ENCODE measurements around the gene DOCK3. TPM values are rescaled to one million over a fixed set of nuclear protein-coding genes. Genes with fewer than 3 reads are reported as not detected.
"Not testable (repeated sequence)": the region's sequence is repeated elsewhere in the genome, so short reads cannot be mapped to it uniquely, and the experiment has no call there.

DOCK3 gene
- total RNA-seq, 4 donors from 2014 or later, result 4.0 to 6.3 (median 5.8) TPM

DNA sequence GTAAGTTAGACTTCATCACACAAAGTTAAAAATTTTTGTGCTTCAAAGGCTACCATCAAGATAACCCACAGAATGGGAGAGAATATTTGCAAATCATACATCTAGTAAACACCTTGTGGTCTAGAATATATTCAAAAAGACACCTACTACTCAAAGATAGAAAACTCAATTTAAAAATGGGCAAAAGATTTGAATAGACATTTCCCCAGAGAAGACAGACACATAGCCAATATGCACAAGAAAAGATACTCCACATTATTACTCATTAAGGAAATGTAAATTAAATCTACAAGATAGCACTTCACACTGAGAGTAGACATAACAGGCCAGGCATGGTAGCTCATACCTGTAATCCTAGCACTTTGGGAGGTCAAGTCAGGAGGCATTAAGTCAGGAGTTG, 622.6 kb downstream of the DOCK3 start:
- DNase-seq (ENCODE audit: low spot score in 2 of 2), result no peak

GRCh38 chr3:51304230-51304629, 629.5 kb downstream of the DOCK3 start:
- H3K27ac ChIP-seq, result no peak overlapping the region
- H3K27me3 ChIP-seq, result no peaks in the 10 kb centered on the region
- no peak overlapping the region for H3K4me3 ChIP-seq
- H3K9me3 ChIP-seq, result peaks cover 0 to 41% (median 7%) of the 10 kb centered on the region in 4 donors
- no peaks in the 10 kb centered on the region for H3K4me1 ChIP-seq
- WGBS, 2 donors, result 26 to 54% methylated on average over 2 to 4 of the region's 4 CpGs
- TF ChIP-seq POLR2A (IDR thresholded peaks at IDR 0.05) (no peak), EP300 (IDR thresholded peaks at IDR 0.05) (no peak), CTCF (IDR thresholded peaks at IDR 0.05) (no peak)
- no peak for DNase-seq (ENCODE audit: low spot score in 2 of 2)
- no peaks in the 10 kb centered on the region for H3K36me3 ChIP-seq

More for the DNA sequence above, 622.6 kb downstream of the DOCK3 start:
- H3K4me1 ChIP-seq, result no peaks in the 10 kb centered on the region
- no peak for TF ChIP-seq CTCF (IDR thresholded peaks at IDR 0.05)
- no peak for TF ChIP-seq POLR2A (IDR thresholded peaks at IDR 0.05)
- TF ChIP-seq EP300 (IDR thresholded peaks at IDR 0.05), result no peak
- H3K27me3 ChIP-seq, result no peaks in the 10 kb centered on the region
- no peak overlapping the region for H3K4me3 ChIP-seq
- peaks cover 0 to 18% (median 4%) of the 10 kb centered on the region in 4 donors for H3K9me3 ChIP-seq
- H3K36me3 ChIP-seq, result no peaks in the 10 kb centered on the region
- no peak overlapping the region for H3K27ac ChIP-seq

DNA sequence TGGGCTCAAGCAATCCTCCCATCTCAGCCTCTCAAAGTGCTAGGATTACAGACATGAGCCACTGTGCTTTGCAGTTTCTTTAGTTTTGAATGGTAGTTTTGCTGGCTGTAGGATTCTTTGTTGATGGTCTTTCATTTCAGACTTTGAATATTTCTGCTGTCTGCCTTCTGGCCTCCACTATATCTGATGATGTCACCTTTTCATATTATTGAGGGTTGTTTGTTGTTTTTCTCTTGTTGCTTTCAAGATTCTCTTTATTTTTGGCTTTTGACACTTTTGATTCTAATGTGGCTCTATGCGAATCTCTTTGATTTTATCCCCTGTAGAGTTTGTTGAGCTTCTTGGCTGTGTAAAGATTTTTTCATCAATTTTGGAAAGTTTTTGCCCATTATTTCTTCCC, 631.4 kb downstream of the DOCK3 start:
- H3K4me3 ChIP-seq, result no peak overlapping the region
- TF ChIP-seq CTCF (IDR thresholded peaks at IDR 0.05), result no peak
- TF ChIP-seq POLR2A (IDR thresholded peaks at IDR 0.05), result no peak
- no peak for TF ChIP-seq EP300 (IDR thresholded peaks at IDR 0.05)
- H3K4me1 ChIP-seq, result no peaks in the 10 kb centered on the region
- H3K9me3 ChIP-seq, result peaks cover 0 to 41% (median 7%) of the 10 kb centered on the region in 4 donors
- H3K27me3 ChIP-seq, result no peaks in the 10 kb centered on the region
- no peak for DNase-seq (ENCODE audit: low spot score in 2 of 2)
- H3K36me3 ChIP-seq, result no peaks in the 10 kb centered on the region
- 96 to 97% methylated on average over 1 of the region's 1 CpG for WGBS, 2 donors
- H3K27ac ChIP-seq, result no peak overlapping the region

DNA sequence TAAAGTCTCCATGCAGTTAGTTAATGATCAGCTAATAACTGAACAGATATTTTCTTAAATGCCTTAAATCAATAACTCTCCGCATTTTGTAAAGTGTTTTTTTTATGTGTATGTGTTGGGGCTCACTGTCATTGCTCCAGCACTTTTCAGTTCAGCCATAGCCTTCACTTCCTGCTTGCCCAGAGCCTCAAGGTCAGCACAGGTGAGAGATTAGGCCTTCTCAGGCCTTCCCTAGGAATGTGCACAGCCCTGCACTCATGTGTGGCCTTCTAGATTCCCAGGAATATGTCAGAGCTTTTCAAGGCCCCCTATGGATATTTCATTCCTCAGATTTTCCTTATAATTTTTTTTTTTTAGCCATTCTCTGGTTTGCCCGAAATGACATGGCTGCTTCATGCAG, 632.7 kb downstream of the DOCK3 start:
- TF ChIP-seq CTCF (IDR thresholded peaks at IDR 0.05) (no peak), POLR2A (IDR thresholded peaks at IDR 0.05) (no peak), EP300 (IDR thresholded peaks at IDR 0.05) (no peak)
- no peak overlapping the region for H3K27ac ChIP-seq
- H3K9me3 ChIP-seq, result peaks cover 0 to 27% (median 3%) of the 10 kb centered on the region in 4 donors
- WGBS, 2 donors, result 82 to 86% methylated on average over 2 of the region's 2 CpGs
- DNase-seq (ENCODE audit: low spot score in 2 of 2), result no peak
- H3K27me3 ChIP-seq, result no peaks in the 10 kb centered on the region
- H3K4me1 ChIP-seq, result no peaks in the 10 kb centered on the region
- no peaks in the 10 kb centered on the region for H3K36me3 ChIP-seq
- H3K4me3 ChIP-seq, result no peak overlapping the region

GRCh38 chr3:51307945-51308607, 633.3 kb downstream of the DOCK3 start:
- H3K9me3 ChIP-seq, result peaks cover 0 to 22% (median 3%) of the 10 kb centered on the region in 4 donors
- not testable (repeated sequence) for DNase-seq (ENCODE audit: low spot score in 2 of 2); H3K27ac ChIP-seq; H3K36me3 ChIP-seq; H3K4me3 ChIP-seq; H3K27me3 ChIP-seq; H3K4me1 ChIP-seq
- WGBS, 2 donors, result 55 to 68% methylated on average over 1 to 3 of the region's 5 CpGs
